SKM-1 treated with dmso at 0.1 percent for 144 hours (cell line): ENCODE measurements around the gene OR8G1.
A peak's percentile ranks its signal among the peaks of the same experiment; 100 is the strongest.

Experiments
- DNase-seq: peaks from one replicate; lab custom pipeline; 2025; ENCODE audit not compliant: unreplicated experiment; lab: John Stamatoyannopoulos, UW

Gene OR8G1

GRCh38 chr11:124240621-124241397 is at the start of gene OR8G1:
TSS of gene OR8G1 (plus strand) at chr11:124241095. CDS start at chr11:124249676, 8,581 bp downstream.
- no peak for DNase-seq

GRCh38 chr11:124193221-124194010 is 47.5 kb upstream of the OR8G1 start:
- peak; percentile 15 for DNase-seq

GRCh38 chr11:124194293-124195188 is 46.4 kb upstream of the OR8G1 start:
- DNase-seq: no peak

GRCh38 chr11:124195189-124195734 is 45.6 kb upstream of the OR8G1 start:
- DNase-seq: peak; percentile 38

GRCh38 chr11:124197999-124198398 is 42.9 kb upstream of the OR8G1 start:
- no peak for DNase-seq

- no peak for DNase-seq
Observed at GRCh38 chr11:124198897-124199296, 42.0 kb upstream of the OR8G1 start.

- DNase-seq: no peak
Observed at GRCh38 chr11:124199702-124200101, 41.2 kb upstream of the OR8G1 start.

GRCh38 chr11:124200671-124201070 is 40.2 kb upstream of the OR8G1 start:
- no peak for DNase-seq

- no peak for DNase-seq
Observed at GRCh38 chr11:124202951-124203350, 37.9 kb upstream of the OR8G1 start.

- no peak for DNase-seq
Observed at GRCh38 chr11:124204008-124204407, 36.9 kb upstream of the OR8G1 start.

GRCh38 chr11:124207102-124207792 is 33.6 kb upstream of the OR8G1 start:
- DNase-seq: no peak

GRCh38 chr11:124209824-124210357 is 31.0 kb upstream of the OR8G1 start:
- no peak for DNase-seq

- no peak for DNase-seq
Observed at GRCh38 chr11:124210421-124210820, 30.5 kb upstream of the OR8G1 start.

- no peak for DNase-seq
Observed at GRCh38 chr11:124211321-124211720, 29.6 kb upstream of the OR8G1 start.

- DNase-seq: no peak
Observed at GRCh38 chr11:124214027-124214426, 26.9 kb upstream of the OR8G1 start.

GRCh38 chr11:124219126-124219525 is 21.8 kb upstream of the OR8G1 start:
- DNase-seq: no peak

GRCh38 chr11:124222407-124222806 is 18.5 kb upstream of the OR8G1 start:
- DNase-seq: no peak

- peak; percentile 74 for DNase-seq
Observed at GRCh38 chr11:124224618-124225423, 16.1 kb upstream of the OR8G1 start.

GRCh38 chr11:124225471-124225870 is 15.4 kb upstream of the OR8G1 start:
- no peak for DNase-seq
